Stimulated activated CD8-positive, alpha-beta memory T cell treated with anti-CD3 and anti-CD28 coated beads, Interleukin-4, amount 100 ng/mL, for 1 hour (primary cell): ENCODE data around the gene FBXW8.

Source experiments
- DNase-seq, 2 donors: peaks; one replicate each; pipeline ENCODE4 v3.0.0-alpha.2; 2020; ENCODE audit warnings: low read depth in 2 of 2, low spot score in 1 of 2

The FBXW8 gene

DNA sequence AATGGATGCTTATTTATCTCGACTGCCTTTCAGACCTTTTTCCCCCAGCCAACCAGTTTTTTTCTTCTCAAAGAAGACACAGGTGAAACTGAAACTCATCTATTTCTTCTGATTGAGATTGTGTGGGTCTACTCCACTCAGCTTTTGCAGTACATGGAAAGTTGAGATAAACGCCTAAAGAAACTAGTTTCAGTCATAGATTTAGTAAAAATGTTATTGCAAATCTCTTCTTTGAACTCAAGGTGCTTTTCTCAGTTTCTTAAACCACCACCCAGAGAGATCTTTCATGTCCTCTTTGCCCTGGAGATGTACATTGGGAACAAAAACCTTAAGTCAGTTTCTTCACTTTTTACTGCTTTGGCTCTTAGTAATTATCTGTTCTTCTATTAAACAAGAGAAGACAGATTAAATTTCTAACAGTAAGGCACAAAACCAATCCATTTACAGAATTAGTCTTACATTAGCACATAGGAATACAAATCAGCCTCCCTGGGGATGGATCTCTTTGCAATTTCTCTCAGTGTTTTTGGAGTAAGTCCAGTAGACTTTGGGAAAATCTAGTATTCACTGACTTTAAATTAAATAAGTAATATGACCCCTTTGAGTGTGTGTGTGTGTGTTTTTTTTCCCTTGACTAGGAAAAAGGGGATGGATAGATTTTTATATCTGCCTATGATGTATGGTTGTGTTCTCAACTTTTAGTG, 11.6 kb downstream of the FBXW8 start:
- no peak for DNase-seq

DNA sequence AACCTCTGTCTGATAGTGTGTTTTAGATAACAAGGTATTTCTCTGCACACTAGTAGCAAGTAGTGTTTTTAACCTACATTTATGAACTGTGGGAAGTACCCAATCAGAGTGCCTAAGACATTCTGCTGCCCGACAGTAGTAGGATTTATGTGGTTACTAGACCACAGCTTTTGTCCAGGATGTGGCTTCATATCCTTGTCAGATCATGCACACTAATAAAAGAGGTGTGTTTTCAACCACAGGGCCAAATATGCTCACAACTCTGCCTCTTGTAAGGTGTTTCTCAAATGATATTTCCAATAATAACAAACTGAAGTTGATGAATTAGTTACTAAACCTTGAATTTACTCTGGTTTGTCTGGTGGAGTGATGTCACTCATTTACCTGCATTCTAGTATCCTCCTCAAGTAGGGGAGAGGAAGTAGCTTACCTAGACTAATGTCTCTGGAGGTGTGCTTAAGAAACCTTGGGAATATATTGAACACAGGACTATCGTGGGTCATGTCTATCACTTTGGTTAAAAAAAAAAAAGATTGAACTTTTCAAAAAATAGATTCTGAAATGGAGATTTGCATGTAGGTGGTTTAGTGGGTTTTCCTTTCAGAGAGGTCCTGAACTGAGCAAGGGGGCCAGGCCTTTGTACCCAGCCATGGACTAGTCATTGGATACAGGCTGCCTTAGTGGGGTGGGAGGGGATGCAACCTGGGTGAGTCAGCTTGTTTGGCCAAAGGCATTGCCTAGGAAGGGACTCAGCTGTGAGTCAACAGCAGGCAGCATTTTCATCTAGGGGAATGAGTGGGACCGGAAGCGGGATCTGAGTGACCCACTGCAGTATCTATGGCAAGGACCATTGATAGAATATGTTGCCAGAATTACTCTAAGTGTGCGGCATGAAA, 14.1 kb downstream of the FBXW8 start:
- peak; percentile 10 for DNase-seq

DNA sequence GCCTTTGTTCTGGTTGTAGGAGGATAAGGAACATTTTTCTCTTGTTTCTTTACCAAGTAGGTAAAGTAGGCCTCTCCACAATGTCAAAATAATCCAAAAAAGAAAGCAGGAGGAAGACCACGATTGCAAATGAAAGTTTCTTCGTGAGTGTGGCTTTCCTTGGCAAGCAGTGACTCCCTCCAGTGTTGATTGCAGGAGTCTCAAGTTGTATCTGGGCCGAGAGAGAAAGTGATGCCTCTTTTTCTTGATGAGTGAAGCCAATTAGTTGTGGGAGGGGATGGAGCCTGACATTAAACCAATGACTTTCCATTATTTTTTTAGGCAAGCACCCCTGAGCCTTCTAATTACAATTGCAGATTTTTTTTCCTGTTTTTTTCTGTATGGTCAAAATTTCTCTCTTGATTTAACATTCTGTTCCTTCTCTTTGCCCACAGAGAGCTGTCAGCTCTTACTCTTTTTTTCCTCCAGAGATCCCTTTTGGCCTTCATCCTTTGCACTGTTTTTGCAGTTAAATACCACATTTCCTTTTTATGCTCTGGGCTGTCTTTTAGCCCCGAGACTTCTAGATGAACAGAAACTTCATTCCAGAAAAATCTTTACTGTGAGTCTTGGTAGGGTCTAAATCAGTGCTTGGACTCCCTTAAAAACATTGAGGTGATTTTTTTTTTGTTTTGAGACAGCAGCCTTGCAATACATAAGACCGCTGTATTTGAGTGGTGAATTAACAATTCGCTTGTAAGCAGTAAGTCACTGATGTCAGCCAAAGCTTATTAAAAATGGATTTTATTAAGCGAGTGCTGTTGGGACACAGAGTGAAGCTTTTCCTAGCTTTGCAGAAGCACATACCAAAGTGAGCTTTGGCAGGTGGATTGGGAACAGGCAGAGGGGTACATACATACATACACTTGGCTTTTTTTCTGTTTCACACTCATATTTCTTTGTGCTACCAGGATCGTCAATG, 15.8 kb downstream of the FBXW8 start:
- no peak for DNase-seq

DNA sequence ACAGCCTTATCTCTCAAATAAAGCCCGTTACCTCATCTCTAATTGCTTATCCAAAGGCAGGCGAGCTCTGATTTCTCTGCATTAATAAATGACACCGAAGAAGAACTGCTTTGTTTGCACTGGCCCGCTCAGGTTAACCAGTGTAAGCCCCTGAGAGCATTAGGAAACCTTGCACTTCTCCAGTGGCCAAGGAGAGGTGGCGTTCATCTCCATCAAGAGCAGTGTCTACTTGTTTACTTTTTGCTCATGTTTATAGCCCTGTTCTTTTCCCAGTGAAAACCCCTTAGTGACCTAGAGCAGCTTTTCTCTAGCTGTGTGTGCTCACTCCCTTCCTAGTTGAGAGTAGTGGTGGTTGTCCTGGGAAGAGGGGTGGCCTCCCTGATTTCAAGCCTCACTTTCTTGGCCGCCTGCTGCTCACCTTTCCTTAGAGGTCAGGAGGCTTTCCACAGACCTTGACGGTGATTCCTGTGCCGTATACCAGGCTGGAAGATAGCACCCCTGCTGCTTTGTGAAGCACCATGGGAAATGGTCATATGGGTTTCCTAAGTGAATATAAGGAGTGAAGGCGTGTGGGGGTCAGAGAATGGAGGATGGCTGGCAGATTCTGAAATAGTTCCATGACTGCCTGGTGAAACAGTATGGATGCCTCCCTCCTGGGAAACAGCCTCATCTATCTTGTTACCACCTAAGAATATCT, 16.6 kb downstream of the FBXW8 start:
- no peak for DNase-seq

DNA sequence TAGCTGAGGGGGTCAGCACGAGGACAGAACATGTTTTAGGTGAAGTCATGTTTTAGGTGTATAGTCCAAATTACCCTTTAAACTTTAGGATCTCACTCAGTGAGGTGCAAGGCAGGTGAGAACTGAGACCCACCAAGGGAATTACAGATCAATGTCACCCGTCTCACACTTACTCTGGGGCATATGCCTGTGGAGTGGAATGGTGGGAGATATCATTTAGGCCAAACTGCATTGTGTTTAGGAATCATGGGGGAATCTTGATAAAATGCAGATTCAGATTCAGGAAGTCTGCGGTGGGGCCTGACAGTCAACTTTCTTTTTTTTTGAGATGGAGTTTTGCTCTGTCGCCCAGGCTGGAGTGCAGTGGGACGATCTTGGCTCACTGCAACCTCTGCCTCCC, 17.8 kb downstream of the FBXW8 start:
- no peak for DNase-seq

DNA sequence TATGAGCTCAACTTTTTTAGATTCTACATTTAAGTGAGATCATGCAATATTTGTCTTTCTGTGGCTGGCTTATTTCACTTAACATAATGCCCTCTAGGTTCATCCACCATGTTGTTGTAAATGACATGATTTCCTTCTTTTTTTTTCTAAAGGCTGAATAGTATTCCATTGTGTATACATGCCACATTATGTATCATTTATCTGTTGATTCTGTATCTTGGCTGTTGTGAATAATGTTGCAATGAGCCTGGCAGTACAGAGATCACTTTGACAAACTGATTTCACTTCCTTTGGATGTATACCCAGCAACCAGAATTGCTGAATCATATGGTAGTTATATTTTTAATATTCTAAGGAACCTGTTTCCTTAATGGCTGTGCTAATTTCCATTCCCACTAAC, 19.1 kb downstream of the FBXW8 start:
- no peak for DNase-seq

DNA sequence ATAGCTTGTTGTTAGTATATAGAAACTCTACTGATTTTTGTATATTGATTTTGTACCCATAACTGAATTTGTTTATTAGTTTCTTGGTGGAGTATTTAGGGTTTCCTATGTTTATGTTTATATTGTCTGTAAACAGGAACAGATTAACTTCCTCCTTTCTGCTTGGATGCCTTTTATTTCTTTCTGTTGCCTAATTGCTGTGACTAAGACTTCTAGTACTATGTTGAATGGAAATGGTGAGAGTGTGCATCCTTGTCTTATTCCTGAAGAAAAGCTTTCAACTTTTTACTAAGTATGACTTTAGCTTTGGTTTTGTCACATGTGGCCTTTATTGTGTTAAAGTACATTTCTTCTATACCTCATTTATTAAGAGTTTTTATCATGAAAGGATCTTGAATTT, 20.9 kb downstream of the FBXW8 start:
- no peak for DNase-seq

DNA sequence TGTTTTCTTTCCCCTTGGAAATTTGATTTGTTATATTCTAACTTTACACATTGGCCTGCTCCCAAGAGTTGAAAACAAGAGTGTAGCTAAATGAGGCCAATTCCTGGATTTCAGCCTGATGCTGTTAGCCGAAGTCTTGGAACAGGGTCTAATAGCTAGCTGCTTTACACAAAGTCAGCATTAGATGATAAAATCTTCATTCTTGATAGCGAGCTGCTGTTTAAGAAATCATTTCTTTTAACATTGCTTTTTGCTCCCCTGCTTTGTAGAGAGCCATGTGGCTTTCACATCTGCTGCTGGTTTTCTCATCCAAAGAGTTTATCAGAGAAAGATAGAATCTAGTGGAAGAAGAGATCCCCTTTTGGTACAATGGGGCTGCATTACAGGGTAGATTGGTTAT, 22.3 kb downstream of the FBXW8 start:
- no peak for DNase-seq

DNA sequence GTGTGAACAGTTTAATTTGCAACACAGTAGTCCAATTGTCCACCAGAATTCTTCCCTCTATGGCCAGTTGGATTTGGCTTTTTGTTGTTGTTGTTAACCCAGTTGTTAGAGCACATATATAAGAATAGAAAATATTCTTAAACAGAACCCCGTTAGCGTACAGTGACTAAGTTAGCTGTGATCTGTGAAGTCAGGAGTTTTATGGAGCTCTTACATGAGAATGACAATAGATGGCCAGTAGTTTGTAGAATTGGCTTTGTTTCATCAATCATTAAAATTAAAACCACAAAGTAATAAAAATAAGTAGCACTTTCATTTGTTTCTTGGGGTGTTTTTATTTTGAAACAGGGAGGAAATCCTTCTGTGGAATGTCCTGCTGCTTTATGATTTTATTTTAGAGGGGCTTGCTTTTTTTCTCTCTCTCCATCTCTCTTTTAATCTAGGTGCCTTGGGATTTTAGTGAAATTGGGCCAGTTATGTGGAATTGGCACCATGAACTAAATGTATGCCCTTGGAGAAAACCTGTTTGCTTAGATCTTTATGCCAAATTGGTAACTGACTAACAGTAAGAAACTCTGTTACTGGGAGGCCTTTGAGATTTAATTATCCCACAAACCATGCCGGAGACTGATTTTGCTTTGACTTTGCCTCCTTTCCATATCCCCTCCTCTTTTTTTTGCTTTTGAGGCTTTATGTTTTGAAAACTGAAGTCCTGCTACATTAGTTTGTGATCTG, 22.9 kb downstream of the FBXW8 start:
- DNase-seq = no peak

DNA sequence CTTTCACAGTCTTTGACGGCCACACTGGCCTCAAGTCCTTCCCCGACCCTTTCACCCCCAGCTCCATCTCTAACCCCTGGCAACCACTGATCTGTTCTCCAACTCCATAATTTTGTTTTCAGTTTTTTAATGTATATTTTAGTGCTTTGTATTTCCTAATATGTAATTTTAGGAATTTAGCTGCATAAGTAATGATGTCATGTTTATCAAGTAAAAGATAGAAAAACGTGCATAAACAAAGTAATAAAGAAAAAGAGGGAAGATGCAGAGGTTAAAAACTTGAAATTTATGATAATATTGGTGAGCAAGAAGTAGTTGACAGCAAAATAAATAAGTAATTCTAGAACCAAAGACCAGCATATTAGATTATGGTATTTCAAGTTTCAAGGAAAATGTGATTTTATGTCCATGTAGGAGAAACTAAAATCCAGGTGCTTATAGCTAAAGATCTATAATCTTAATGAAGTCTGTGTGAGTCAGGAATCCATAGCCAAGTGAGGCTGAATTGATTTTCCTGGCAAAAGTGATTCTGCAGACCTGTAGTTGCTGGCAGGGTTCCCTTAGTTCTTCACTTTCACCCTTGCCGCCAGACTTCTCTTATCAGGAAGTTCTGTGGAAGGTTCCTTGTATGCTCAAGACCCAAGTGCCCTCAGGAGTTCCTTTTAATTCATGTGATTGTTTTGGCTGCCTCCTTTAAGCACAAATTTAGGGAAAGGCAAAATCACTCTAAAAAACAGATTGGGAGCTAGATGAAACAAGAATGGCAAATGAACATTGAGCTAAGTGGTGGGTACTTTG, 24.4 kb downstream of the FBXW8 start:
- DNase-seq = no peak

DNA sequence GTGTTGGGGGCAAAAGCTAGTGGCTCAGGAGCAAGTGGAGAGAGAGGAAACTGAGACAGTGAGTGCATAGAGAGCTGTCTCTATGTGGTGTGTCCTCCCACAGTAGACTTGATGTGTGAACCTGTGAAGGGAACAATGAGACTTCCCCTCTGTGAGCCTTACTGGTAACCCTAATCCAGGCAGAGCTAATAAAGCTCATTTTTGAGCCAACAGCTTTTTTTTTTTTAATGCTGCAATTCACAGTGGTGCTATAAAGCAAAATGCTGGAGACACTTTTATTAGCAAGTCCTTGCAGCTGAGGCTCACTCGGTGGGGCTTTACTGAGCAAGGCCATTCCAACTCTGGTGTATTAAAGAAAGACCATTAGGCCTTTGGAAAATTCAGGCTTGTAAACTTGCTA, 26.9 kb downstream of the FBXW8 start:
- DNase-seq = no peak

DNA sequence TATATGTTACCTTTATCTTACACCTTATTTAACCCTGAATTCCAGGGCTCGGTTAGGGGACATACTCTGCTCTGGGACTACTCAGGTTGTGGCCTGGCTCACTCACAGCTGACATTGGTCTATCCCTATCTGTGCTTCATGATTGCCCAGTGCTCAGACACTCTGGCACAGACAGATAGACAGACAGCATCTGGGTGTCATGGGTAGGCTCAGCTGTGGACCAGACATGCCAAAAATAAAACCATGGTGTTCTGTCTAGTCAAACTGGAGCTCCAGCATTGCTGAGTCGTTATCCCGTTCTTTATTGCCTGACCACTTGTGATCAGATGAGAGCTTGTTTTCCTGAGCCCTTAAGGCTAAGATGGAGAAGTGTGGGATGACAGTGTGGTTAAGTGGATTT, 29.0 kb downstream of the FBXW8 start:
- no peak for DNase-seq

DNA sequence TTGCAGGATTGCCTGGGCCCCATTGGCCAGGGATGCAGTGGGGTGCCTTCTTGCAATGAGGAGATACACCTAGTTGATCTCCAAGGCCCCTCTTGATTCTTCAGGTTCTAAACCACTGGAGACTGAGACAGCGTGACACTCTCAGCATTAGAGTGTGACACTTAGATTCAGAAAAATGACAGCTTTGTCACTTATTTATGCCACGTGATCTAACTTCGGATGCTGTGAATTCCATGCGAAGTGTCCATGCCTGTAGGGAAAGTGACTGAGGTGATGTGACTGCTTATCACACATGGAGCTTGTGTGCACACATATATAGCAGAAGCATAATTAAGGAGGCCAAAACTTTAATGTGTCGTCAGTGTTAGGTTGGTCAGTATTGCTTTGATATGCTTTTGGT, 30.4 kb downstream of the FBXW8 start:
- no peak for DNase-seq

DNA sequence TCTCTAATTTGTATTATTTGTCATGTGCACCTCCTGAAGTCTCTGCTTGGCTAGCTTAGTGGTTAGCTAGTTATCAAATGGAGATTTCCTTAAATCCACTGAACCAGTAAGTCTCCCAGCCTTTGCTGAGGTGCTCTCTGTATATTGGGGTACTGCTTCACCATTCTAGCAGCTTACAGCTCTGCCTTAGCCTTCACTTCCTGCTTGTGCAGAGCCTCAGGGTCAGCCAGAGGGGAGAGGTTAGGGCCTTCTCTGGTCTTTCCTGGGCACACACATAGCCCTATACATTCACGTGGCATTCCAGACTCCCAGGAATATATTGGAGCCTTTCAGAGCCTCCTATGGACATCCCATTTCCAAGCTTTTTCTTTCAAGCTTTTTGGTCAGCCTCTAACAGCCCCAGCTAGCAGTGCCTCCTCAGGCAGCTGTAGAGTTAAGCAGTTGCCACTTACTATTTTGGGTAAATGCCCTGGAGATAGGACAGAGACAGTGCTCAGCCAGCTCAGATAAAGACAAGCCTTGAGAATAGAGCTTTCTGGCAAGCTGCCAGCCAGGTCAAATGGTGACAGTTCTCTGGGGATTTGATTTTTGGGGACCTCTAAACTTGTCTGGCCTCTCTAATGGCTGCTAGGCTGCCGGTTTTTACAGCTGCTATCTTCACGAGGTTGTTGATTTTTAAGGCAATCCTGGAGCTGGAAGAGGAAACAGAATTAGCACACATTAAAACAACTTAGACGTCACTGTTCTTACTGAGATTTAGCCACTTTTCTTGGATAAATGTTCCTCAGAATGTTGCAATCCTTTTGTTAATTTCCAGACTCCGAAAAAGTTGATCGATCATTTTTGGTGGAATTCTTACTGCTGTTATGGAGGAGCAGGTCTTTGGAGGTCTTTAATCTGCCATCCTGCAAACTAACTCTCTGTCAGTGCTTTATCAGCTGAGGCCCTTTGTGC, 32.9 kb downstream of the FBXW8 start:
- DNase-seq = no peak

DNA sequence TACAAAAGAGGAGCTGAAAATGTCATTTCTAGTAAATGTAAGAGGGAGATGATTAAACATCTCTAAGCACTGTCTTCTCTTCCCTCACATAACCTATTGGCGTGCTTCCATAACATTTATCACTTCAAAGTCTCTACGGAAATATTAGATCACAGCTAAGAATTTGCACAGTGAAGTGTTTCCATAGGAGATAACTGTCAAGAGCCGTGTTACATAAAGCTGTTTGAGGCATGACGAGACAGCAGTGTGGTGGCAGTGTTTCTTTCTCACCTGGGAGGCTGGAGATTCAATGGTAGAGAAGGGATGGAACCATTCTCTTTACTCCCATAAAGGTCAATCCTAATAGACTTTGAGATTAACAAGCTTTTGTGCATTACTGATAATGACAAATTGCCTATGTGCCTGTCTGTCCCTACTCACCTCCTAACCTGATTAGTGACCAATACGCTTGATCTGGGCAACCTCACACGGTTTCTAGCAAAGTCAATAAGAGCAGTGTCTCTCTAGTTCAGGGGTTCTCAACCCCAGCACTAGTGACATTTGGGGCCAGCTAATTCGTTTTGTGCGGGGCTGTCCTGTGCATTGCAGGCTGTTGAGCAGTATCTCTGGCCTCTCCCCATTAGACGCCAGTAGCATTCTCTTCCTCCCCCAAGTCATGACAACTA, 35.3 kb downstream of the FBXW8 start:
- no peak for DNase-seq

DNA sequence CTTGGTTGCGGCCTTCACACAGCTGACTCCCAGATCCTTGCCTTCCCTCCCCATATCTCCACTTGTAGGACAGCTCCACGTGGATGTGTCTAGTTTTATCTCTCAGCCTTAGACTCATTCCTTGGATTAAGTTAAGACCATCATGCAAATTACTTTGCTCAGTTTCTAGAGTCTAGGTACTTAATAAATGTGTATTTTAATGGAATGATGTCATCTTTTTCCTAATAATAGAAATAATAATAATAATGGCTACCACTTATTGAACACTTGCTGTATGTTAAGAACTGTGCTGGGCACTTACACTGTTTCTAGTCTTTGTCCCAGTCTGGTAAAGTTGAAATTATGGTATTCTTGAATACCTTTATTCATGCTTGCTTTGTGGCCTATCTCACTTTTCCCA, 37.5 kb downstream of the FBXW8 start:
- no peak for DNase-seq

DNA sequence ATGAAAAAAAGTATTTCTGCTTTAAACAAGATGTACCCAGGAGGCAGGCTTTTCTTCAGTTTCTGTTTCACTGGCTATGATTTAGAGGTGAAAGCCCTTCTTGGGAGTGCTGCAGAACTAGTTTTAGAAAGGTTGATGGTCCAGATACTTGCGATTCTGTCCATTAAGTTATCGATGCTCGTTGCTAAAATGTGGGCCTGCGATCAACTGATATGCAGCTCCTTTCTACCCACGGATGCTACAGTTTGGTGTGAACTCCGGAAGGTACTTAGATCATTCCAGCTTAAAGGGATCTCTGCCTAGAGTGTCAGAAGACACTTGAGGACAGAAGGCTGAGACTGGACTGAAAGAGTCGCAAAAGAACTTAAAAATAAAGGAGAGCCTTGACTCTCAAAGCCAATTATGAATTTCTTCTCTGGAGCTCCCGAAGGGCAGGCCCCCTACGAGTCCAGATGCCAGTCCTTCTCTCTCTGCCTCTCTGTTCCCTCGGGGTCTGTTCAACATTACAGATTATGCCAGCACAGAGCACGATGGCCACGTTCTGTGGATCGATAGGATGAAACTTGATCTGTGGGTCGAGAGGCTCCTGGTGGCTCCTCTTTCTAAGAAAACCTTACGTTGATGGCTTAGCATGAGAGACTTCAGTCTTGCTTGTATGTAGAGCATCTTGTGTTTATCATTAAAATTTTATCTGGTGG, 40.0 kb downstream of the FBXW8 start:
- DNase-seq = no peak
